HepG2 (cell line): ENCODE data around the gene PNN. TPM values are rescaled to one million over a fixed set of nuclear protein-coding genes. Genes with fewer than 3 reads are reported as not detected.
A peak's percentile ranks its signal among the peaks of the same experiment; 100 is the strongest.

ENCODE experiments used
- ATAC-seq: fragments of 200-7000 bp; cut with Tn5 transposase; 3 replicates; pipeline ENCODE4 v1.9.1; 2020; ENCODE audit warnings: mild to moderate bottlenecking, moderate library complexity
- BruUV-seq: library from RNA; stranded (reverse); fragments of 400-500 nt; replicated peaks from 2 replicates; lab custom pipeline; 2021; lab: Mats Ljungman, UMichigan
- CTCF ChIA-PET: fragments of 300-600 bp; formaldehyde crosslinking; extraction: SDS; loops from one replicate; lab custom pipeline; 2021; ENCODE audit warnings: low total read pairs, inconsistent platforms, low intra/inter-chr PET ratio; lab: Yijun Ruan, JAX
- POLR2A ChIA-PET: fragments of 350-600 bp; sonication (Branson Sonifier 250); formaldehyde crosslinking; loops from one replicate; lab custom pipeline; 2020; ENCODE audit warnings: antibody characterized with exemption, inconsistent platforms; lab: Yijun Ruan, JAX
- DNase-seq: peaks from one replicate; pipeline ENCODE4 v3.0.0-alpha.2; 2015; ENCODE audit warnings: low spot score
- FAIRE-seq: peaks from 3 replicates; lab custom pipeline; 2011; peaks lifted over from hg19 to GRCh38; lab: Jason Lieb, UNC
- H2AFZ ChIP-seq: one replicate; pipeline ENCODE4 v1.6.1; 2011; ENCODE audit warnings: low read length, inconsistent platforms
- H3K27ac ChIP-seq: fragments of 300-600 bp; 3 replicates; pipeline ENCODE4 v1.8.0; 2011; ENCODE audit warnings: mixed run types, mild to moderate bottlenecking, mixed read lengths, low read length, inconsistent platforms; ENCODE audit not compliant: insufficient read depth; ENCODE audit errors: extremely low read length
- H3K27me3 ChIP-seq, 2 experiments: fragments of 200-600 bp in 1 of 2; 2 replicates in 1 of 2; 3 replicates in 1 of 2; pipeline versions ENCODE4 v1.6.0 to v1.8.0; 2011; ENCODE audit warnings: low read length in 2 of 2, mild to moderate bottlenecking in 2 of 2, moderate library complexity in 2 of 2, inconsistent platforms in 1 of 2; ENCODE audit not compliant: insufficient read depth in 2 of 2, control insufficient read depth in 1 of 2
- H3K36me3 ChIP-seq, 2 experiments: fragments of 200-600 bp in 1 of 2; replicated peaks in 1 of 2; 2 replicates in 1 of 2; 3 replicates in 1 of 2; pipeline versions ENCODE4 v1.5.1 to v1.8.0; 2011; ENCODE audit warnings: low read length in 2 of 2, inconsistent platforms in 1 of 2; ENCODE audit not compliant: insufficient read depth in 2 of 2, control insufficient read depth in 1 of 2
- H3K4me1 ChIP-seq: 2 replicates; pipeline ENCODE4 v1.5.1; 2012; ENCODE audit warnings: low read length, inconsistent platforms; ENCODE audit not compliant: insufficient read depth
- H3K4me2 ChIP-seq: 2 replicates; pipeline ENCODE4 v1.6.0; 2011; ENCODE audit warnings: low read depth, low read length, inconsistent platforms
- H3K4me3 ChIP-seq, 3 experiments: fragments of 200-600 bp in 1 of 3; sonication (generic), shearing (Covaris generic) in 1 of 3; replicated peaks in 1 of 3; 2 replicates each; pipeline ENCODE4 v1.5.1; 2011 to 2016; ENCODE audit warnings: low read length in 3 of 3, inconsistent platforms in 2 of 3, low read depth in 2 of 3, mild to moderate bottlenecking in 2 of 3, control low read depth in 1 of 3, mixed read lengths in 1 of 3; ENCODE audit not compliant: insufficient read depth in 1 of 3
- H3K79me2 ChIP-seq: one replicate; pipeline ENCODE4 v1.6.1; 2011; ENCODE audit warnings: low read length, inconsistent platforms; ENCODE audit not compliant: insufficient read depth
- H3K9ac ChIP-seq: 2 replicates; pipeline ENCODE4 v1.6.0; 2011; ENCODE audit warnings: mild to moderate bottlenecking, low read depth, low read length, inconsistent platforms; ENCODE audit not compliant: insufficient read depth
- H3K9me3 ChIP-seq: 2 replicates; pipeline ENCODE4 v1.5.1; 2012; ENCODE audit warnings: mild to moderate bottlenecking, low read length
- H4K20me1 ChIP-seq: 2 replicates; pipeline ENCODE4 v1.6.0; 2011; ENCODE audit warnings: inconsistent platforms, mild to moderate bottlenecking, low read length, moderate library complexity; ENCODE audit not compliant: insufficient read depth
- CCAR2 ChIP-seq: fragments of 200-400 bp; formaldehyde crosslinking; optimal IDR thresholded peaks from 2 replicates; pipeline ENCODE3; 2018; ENCODE audit warnings: low read depth, mild to moderate bottlenecking, low read length, moderate library complexity
- FOXO1 ChIP-seq: sonication (generic); formaldehyde crosslinking; IDR thresholded peaks from 2 replicates; pipeline ENCODE4 v1.4.0; 2020; ENCODE audit warnings: missing genetic modification reagents
- KDM6A ChIP-seq: IDR thresholded peaks from 2 replicates; pipeline ENCODE4 v1.6.1; 2016; ENCODE audit warnings: low read depth
- MLXIP ChIP-seq: sonication (generic); formaldehyde crosslinking; IDR thresholded peaks from 2 replicates; pipeline ENCODE4 v1.9.0; 2021; ENCODE audit warnings: missing genetic modification reagents, borderline replicate concordance
- NR3C1 ChIP-seq: sonication (generic); formaldehyde crosslinking; IDR thresholded peaks from 2 replicates; pipeline ENCODE4 v1.4.0; 2020; ENCODE audit warnings: missing genetic modification reagents
- NRL ChIP-seq: sonication (generic); formaldehyde crosslinking; IDR thresholded peaks from 2 replicates; pipeline ENCODE4 v1.5.0; 2020; ENCODE audit warnings: missing genetic modification reagents, mild to moderate bottlenecking, moderate library complexity, borderline replicate concordance
- PAX8 ChIP-seq: sonication (generic); formaldehyde crosslinking; IDR thresholded peaks from 2 replicates; pipeline ENCODE4 v1.8.0; 2022; ENCODE audit warnings: mild to moderate bottlenecking, missing genetic modification reagents, borderline replicate concordance
- POLR2AphosphoS5 ChIP-seq: IDR thresholded peaks from 2 replicates; pipeline ENCODE4 v1.6.1; 2012; ENCODE audit warnings: low read depth, low read length
- RXRA ChIP-seq: sonication (generic); formaldehyde crosslinking; IDR thresholded peaks from 2 replicates; pipeline ENCODE4 v1.5.1; 2020; ENCODE audit warnings: missing genetic modification reagents
- XRCC5 ChIP-seq: fragments of 200-400 bp; formaldehyde crosslinking; optimal IDR thresholded peaks from 2 replicates; pipeline ENCODE3; 2017; ENCODE audit warnings: mild to moderate bottlenecking, low read length
- ZFY ChIP-seq: sonication (generic); formaldehyde crosslinking; IDR thresholded peaks from 2 replicates; pipeline ENCODE4 v1.4.0; 2020; ENCODE audit warnings: missing genetic modification reagents
- ZNF207 ChIP-seq: fragments of 450-650 bp; IDR thresholded peaks from 2 replicates; pipeline ENCODE4 v1.6.1; 2016; ENCODE audit warnings: antibody characterized with exemption, borderline replicate concordance
- ZNF33A ChIP-seq: sonication (generic); formaldehyde crosslinking; IDR thresholded peaks from 2 replicates; pipeline ENCODE4 v1.5.1; 2020; ENCODE audit warnings: missing genetic modification reagents, mild to moderate bottlenecking, moderate library complexity, borderline replicate concordance
- ZNF569 ChIP-seq: sonication (generic); formaldehyde crosslinking; IDR thresholded peaks from 2 replicates; pipeline ENCODE4 v1.5.0; 2020; ENCODE audit warnings: mild to moderate bottlenecking, missing genetic modification reagents, moderate library complexity, borderline replicate concordance
- ZNF687 ChIP-seq: sonication (generic); formaldehyde crosslinking; IDR thresholded peaks from 2 replicates; pipeline ENCODE4 v1.5.1; 2020; ENCODE audit warnings: mild to moderate bottlenecking, missing genetic modification reagents, moderate library complexity
- ZNF713 ChIP-seq: sonication (generic); formaldehyde crosslinking; IDR thresholded peaks from 2 replicates; pipeline ENCODE4 v1.4.0; 2020; ENCODE audit warnings: mild to moderate bottlenecking, missing genetic modification reagents
- ZNF775 ChIP-seq: sonication (generic); formaldehyde crosslinking; IDR thresholded peaks from 2 replicates; pipeline ENCODE4 v1.4.0; 2020; ENCODE audit warnings: missing genetic modification reagents, mild to moderate bottlenecking, moderate library complexity, borderline replicate concordance
- WGBS: methylation state at CpG from one replicate; pipeline ENCODE4 v1.1.6; 2017; ENCODE audit warnings: low lambda C conversion rate; 5-methylcytosine and 5-hydroxymethylcytosine counted together
- in situ Hi-C: cut with HindIII; loops from 2 replicates; pipeline ENCODE4 v1.10.0; 2017; ENCODE audit warnings: low pct_unique_long_range_greater_than_20kb; ENCODE audit not compliant: extremely low pct_ligation_motif_present
- intact Hi-C: fragments of 100-400 bp; cut with micrococcal nuclease; formaldehyde crosslinking; loops from one replicate; pipeline ENCODE4 v1.10.0; 2022; ENCODE audit not compliant: unreplicated experiment
- polyA plus RNA-seq, 8 experiments: library from polyadenylated mRNA; depleted of rRNA in 3 of 8; stranded (reverse) in 7 of 8; unstranded in 1 of 8; fragments of >200 nt; fragmentation: Illumina TruSeq in 4 of 8; extraction: Trizol in 4 of 8; gene quantifications; 2 replicates each; pipeline versions ENCODE4 v1.2.1 to v1.2.3, GENCODE V29; 2011 to 2016; ENCODE audit warnings: low read depth in 4 of 8, missing spikeins in 1 of 8, mixed read lengths in 1 of 8; ENCODE audit not compliant: insufficient read depth in 1 of 8
- total RNA-seq, 5 experiments: library from RNA; depleted of rRNA; stranded (reverse); fragments of >200 nt; fragmentation: Illumina TruSeq; extraction: Trizol; gene quantifications; 2 replicates each; pipeline ENCODE4 v1.2.3, GENCODE V29; 2016; ENCODE audit warnings: low read depth in 1 of 5

PNN gene
- total and polyA plus RNA-seq, 2 of the 13 experiments (the other 11 are each of a cell fraction or from before 2014, with no cell fraction given): 58.0 to 214 TPM

- POLR2A ChIA-PET: interaction anchor here (0.8 to 9.0 kb wide), 6 partner anchors 8 to 83 kb away, joined by 3 to 99 read pairs (median 4); partner anchors contain the start of genes PNN and TRAPPC6B
- Histone ChIP-seq H3K27ac (peak overlapping the region; percentile 4), H3K9ac (no peak overlapping the region), H3K79me2 (peaks cover 12% of the 10 kb centered on the region), H2AFZ (no peak overlapping the region), H3K27me3 (no peaks in the 10 kb centered on the region), H3K4me2 (no peak overlapping the region), H3K36me3 (peaks cover 38 to 63% of the 10 kb centered on the region in 2 experiments), H3K9me3 (no peaks in the 10 kb centered on the region), H3K4me1 (peaks cover 45% of the 10 kb centered on the region), H4K20me1 (no peaks in the 10 kb centered on the region; the same call in none of the 2 replicates), H3K4me3 (no peak overlapping the region)
- BruUV-seq: no TSS peak
- FAIRE-seq (no peak), DNase-seq (no peak), ATAC-seq (no peak)
- WGBS: 99% methylated on average over 1 of the region's 1 CpG
- intact Hi-C loops (no loop called here), in situ Hi-C loops (no loop called here)
- CTCF ChIA-PET: no interaction called here
- TF ChIP-seq ZNF207: no peak
- TF ChIP-seq NR3C1 (CRISPR knock-in tag): no peak
- no peak for TF ChIP-seq XRCC5
- TF ChIP-seq ZNF713 (CRISPR knock-in tag): no peak
- TF ChIP-seq POLR2AphosphoS5: peak; percentile 39
- no peak for TF ChIP-seq PAX8 (CRISPR knock-in tag)
- TF ChIP-seq MLXIP (CRISPR knock-in tag): no peak
- TF ChIP-seq NRL (CRISPR knock-in tag): no peak
- TF ChIP-seq ZNF775: no peak
- TF ChIP-seq ZNF569: no peak
- TF ChIP-seq RXRA: no peak
- no peak for TF ChIP-seq KDM6A
- TF ChIP-seq ZNF33A (CRISPR knock-in tag): no peak
- TF ChIP-seq ZNF687 (CRISPR knock-in tag): no peak
- TF ChIP-seq FOXO1 (CRISPR knock-in tag): no peak
- no peak for TF ChIP-seq CCAR2
- TF ChIP-seq ZFY: no peak
These were observed 8.0 kb downstream of the PNN start for GRCh38 chr14:39182770-39183684.
